Measurements from ENCODE around the gene COPS7A.
A peak's percentile ranks its signal among the peaks of the same experiment; 100 is the strongest.
"Not testable (repeated sequence)": the region's sequence is repeated elsewhere in the genome, so short reads cannot be mapped to it uniquely, and the experiment has no call there.

The COPS7A gene

GRCh38 chr12:6701078-6701768 lies 22.6 kb upstream of the COPS7A start:
- no peak for DNase-seq (ENCODE audit: low spot score)

DNA sequence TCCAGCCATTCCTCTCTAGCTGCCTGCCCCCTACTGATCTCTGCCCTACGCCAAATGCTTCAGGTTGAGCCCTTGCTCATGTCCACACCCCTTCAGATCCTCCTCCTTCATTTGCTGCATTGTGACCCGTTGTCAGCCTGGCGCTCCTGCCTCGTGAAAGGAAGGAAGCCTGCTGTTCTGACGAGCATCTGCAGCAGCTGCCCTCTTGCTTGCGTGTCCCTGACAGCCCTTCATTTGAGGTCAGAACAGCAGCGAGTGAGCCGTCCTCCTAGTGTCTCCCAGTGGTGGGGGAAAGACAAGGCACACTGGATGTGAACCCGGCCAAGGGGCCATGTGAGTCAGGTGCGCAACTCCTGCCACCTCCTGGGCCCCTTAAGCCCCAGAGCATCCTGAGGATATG lies 20.2 kb upstream of the COPS7A start:
- DNase-seq (ENCODE audit: low spot score) = no peak

- not testable (repeated sequence) for DNase-seq (ENCODE audit: low spot score)
Measured at GRCh38 chr12:6708351-6708750, 15.5 kb upstream of the COPS7A start.

- no peak for DNase-seq (ENCODE audit: low spot score)
Measured at GRCh38 chr12:6708960-6709394, 14.9 kb upstream of the COPS7A start.

GRCh38 chr12:6716031-6716873 lies 7.6 kb upstream of the COPS7A start:
- not testable (repeated sequence) for DNase-seq (ENCODE audit: low spot score)

- no peak for DNase-seq (ENCODE audit: low spot score)
Measured at GRCh38 chr12:6716874-6717437, 6.9 kb upstream of the COPS7A start.

GRCh38 chr12:6722863-6723262 lies 983 bp upstream of the COPS7A start:
- DNase-seq (ENCODE audit: low spot score) = no peak

DNA sequence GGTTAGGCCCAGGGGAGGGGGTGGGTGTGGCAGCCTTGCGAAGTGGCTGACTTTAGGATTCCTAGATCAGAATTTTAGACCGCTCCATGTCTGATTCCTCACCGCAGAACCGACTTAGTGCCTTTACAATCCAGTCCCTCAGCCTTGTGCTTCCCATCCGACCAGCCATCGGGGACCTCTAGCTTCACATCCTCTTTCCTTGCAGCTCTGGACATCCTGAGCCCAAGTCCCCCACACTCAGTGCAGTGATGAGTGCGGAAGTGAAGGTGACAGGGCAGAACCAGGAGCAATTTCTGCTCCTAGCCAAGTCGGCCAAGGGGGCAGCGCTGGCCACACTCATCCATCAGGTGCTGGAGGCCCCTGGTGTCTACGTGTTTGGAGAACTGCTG lies 557 bp downstream of the COPS7A start:
- no peak for DNase-seq (ENCODE audit: low spot score)

DNA sequence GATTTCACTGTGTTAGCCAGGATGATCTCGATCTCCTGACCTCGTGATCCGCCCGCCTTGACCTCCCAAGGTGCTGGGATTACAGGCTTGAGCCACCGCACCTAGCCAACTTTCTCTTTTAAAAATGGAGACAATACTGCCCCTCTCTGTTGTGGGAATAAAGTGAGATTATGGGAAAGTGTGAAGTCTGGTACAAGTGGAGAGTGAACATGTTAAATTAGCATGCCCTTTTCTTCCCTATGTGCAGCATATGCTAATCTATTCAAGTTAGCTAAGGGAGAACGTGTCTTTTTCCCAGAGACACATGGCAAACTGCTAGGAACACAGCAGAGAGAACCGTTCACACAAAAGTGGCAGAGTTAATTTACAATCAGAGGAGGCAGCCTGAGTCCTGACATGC lies 1.5 kb downstream of the COPS7A start:
- DNase-seq (ENCODE audit: low spot score) = no peak

DNA sequence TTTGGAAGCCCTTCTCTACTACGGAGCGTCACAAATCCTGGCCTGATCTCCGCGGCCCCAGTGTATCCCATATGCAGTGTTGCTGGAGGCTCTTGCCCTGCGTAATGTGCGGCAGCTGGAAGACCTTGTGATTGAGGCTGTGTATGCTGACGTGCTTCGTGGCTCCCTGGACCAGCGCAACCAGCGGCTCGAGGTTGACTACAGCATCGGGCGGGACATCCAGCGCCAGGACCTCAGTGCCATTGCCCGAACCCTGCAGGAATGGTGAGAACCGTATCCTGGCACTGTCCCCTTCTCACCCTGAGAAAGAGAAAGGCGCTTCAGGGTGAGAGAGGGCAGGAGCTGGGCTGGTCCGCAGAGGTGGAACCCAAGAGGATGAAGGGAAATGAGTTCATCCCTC lies 5.3 kb downstream of the COPS7A start:
- DNase-seq (ENCODE audit: low spot score) = no peak

GRCh38 chr12:6730169-6730568 lies 6.3 kb downstream of the COPS7A start:
- DNase-seq (ENCODE audit: low spot score) = no peak

GRCh38 chr12:6734506-6735387 lies 10.9 kb downstream of the COPS7A start:
- no peak for DNase-seq (ENCODE audit: low spot score)

DNA sequence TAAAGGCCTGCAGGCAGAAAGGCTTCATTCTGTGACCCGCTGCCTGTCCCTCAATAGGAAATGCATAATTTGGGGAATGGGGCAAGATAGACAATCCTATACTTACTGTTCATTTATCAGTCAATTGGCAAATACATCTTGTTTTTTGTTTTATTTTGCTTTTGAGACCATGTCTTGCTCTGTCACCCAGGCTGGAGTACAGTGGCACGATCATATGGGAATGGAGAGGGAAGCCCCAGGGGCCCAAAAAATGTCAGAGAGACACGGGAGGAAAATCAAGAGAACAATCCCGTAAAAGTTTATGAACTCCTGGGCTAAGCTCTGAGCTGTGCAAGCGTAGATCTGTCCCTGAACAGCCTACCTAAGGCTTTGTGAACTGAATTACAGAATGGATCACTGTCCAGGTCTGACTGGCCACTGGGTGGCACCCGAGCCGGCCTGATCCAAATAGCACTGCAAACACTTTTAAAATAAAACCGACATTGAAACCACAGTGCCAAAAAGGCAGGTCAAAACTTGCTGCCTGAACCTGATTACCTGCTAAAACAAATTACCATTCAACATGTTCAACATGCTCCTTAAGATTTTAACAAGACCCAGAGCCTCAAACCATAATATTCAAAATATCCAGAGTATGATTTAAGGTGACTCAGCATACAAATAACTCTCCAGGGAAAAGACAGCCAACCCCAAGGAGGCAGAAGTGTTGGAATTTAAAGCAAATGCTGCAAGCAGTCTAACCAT lies 11.8 kb downstream of the COPS7A start:
- DNase-seq (ENCODE audit: low spot score) = peak; percentile 47

GRCh38 chr12:6736754-6737153 lies 12.9 kb downstream of the COPS7A start:
- no peak for DNase-seq (ENCODE audit: low spot score)

DNA sequence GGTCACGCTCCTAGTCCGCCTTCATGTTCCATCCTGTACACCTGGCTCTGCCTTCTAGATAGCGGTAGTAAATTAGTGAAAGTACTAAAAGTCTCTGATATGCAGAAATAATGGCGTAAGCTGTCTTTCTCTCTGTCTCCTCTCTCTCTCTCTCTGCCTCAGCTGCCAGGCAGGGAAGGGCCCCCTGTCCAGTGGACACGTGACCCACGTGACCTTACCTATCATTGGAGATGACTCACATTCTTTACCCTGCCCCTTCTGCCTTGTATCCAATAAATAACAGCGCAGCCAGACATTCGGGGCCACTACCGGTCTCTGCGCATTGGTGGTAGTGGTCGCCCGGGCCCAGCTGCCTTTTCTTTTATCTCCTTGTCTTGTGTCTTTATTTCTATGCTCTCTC lies 18.2 kb downstream of the COPS7A start:
- not testable (repeated sequence) for DNase-seq (ENCODE audit: low spot score)

GRCh38 chr12:6742834-6743233 lies 19.0 kb downstream of the COPS7A start:
- DNase-seq (ENCODE audit: low spot score) = no peak

- DNase-seq (ENCODE audit: low spot score) = not testable (repeated sequence)
Measured at GRCh38 chr12:6743300-6743699, 19.5 kb downstream of the COPS7A start.

- no peak for DNase-seq (ENCODE audit: low spot score)
Measured at GRCh38 chr12:6745741-6746525, 22.1 kb downstream of the COPS7A start.

- no peak for DNase-seq (ENCODE audit: low spot score)
Measured at GRCh38 chr12:6747216-6747615, 23.4 kb downstream of the COPS7A start.

GRCh38 chr12:6748761-6749160 lies 24.9 kb downstream of the COPS7A start:
- no peak for DNase-seq (ENCODE audit: low spot score)

DNA sequence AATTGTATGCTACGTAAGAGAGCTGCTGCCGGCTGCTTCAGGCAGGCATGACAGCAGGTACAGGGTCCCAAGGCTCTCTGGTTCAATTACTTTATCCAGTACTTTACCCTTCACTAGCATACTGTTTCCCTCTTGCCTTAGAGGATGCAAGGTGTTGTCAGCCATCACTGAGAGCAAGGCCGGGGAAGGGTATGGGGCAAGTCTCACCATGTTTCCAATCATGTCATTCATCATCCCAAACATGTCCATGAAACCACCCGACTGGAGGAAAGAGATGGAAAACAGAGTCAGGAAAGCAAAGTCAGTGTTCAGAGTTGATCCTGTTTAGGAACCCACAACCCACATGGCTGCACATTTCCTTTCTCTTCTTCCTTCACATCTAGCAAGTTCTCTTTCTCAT lies 26.7 kb downstream of the COPS7A start:
- DNase-seq (ENCODE audit: low spot score) = no peak

All from globus pallidus (tissue), 1 donor.